ENCODE measurements around the gene SLC28A2. TPM values are rescaled to one million over a fixed set of nuclear protein-coding genes. Genes with fewer than 3 reads are reported as not detected.
"Not testable (repeated sequence)": the region's sequence is repeated elsewhere in the genome, so short reads cannot be mapped to it uniquely, and the experiment has no call there.

Gene SLC28A2, protein sequence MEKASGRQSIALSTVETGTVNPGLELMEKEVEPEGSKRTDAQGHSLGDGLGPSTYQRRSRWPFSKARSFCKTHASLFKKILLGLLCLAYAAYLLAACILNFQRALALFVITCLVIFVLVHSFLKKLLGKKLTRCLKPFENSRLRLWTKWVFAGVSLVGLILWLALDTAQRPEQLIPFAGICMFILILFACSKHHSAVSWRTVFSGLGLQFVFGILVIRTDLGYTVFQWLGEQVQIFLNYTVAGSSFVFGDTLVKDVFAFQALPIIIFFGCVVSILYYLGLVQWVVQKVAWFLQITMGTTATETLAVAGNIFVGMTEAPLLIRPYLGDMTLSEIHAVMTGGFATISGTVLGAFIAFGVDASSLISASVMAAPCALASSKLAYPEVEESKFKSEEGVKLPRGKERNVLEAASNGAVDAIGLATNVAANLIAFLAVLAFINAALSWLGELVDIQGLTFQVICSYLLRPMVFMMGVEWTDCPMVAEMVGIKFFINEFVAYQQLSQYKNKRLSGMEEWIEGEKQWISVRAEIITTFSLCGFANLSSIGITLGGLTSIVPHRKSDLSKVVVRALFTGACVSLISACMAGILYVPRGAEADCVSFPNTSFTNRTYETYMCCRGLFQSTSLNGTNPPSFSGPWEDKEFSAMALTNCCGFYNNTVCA
- not detected in 2 replicates for total RNA-seq (2014; rRNA removed; shearing (Covaris generic))

DNA sequence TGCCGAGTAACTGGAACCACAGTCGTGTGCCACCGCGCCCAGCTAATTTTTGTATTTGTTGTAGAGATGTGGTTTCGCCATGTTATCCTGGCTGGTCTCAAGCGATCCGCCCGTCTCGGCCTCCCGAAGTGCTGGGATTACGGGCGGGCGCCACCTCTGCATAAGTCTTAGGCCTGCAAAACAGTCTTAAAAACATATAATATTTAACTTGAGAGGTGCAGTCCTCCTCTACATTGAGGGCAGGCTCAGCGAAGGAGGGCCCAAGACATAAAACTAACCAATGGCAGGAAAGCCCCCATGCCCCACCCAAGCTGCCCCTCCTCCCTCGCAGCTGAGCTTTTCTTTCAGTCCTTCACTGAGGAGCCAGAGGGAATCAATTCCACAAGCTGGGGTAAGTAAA lies at the start of gene SLC28A2:
Gene SLC28A2, plus strand, starts transcription at position 347 of the 400 bp plus-strand sequence. CDS start 982 bp downstream, outside the sequence.
- DNase-seq (ENCODE audit: low spot score), result no peak

DNA sequence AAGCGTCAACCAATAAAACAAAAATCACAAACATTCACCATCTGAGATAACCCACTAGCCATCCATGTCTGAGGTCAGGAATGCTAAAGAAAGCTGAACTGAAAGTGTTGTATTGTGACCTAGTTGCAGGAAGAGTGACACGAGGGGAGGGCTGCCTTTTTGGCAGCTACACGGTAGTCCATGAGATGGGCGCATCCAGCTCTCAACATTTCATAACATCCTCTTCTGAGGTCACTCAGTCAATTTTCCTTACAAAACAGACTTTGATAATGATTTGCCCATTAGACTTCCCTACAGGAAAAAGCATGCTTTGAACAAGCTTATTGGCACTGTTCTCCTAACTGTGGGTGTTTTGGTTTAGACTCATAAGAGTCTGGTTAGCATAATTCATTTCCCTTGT lies 48.9 kb upstream of the SLC28A2 start:
- no peak for DNase-seq (ENCODE audit: low spot score)

DNA sequence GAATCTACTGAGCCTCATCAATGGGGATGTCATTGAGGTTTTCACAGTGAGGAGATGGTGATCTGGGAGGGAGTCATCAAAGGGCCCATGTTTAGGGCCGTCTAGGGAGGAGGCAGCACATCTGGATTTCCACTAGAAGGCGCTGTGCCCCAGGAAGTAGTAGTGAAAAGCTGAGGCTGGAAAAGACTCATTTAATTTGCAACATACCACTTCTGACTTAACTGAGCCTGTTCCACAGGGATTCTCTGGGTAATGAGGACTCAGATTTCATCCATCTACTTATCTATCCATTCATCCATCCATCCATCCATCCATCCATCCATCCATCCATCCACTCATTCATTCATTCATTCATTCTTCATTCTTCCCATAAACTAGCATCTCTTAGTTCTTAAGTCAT lies 46.8 kb upstream of the SLC28A2 start:
- peak; percentile 86 for DNase-seq (ENCODE audit: low spot score)

GRCh38 chr15:45212493-45212892 lies 39.5 kb upstream of the SLC28A2 start:
- DNase-seq (ENCODE audit: low spot score), result no peak

DNA sequence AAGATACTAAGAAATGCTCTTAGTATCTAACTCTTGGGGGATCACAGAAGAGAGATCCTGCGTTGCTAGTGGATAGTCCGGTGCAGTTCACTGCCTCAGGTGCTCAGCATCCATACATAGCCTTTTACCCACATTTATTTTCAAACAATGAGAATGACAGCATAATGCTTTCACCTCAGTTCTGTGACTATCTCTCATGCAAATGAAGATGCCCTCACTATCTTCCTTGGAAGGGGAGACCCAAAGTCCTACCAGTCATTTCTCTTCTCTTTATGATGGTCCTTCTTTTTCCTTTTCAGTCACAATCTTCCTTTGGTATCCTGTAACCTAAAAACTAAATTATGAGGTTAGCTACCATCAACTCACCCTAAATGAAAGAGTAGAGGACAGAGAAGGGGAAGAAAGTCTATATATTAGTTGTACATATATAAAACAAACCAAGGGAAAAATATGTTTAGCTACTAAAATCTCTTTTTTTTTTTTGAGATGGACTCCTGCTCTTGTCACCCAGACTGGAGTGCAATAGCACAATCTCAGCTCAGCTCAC lies 30.9 kb upstream of the SLC28A2 start:
- no peak for DNase-seq (ENCODE audit: low spot score)

DNA sequence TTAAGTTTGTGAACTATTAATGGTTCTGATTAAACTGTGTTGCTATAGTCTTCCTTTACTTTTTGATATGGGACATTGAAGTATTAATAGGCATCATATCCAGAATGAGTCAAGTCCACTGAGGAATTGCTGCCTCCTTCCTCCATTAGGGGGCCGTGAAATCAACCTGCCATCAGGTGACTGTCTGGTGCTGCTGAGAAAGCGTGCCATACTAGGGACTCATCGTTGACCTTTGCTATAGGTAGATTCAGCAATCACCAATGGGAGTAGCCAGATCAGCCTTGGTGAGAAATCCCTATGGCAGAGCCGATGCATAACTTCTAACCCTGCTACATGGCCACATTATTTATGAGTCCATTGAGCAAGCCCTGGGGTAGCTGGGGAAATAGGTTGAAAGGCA lies 30.1 kb upstream of the SLC28A2 start:
- no peak for DNase-seq (ENCODE audit: low spot score)

DNA sequence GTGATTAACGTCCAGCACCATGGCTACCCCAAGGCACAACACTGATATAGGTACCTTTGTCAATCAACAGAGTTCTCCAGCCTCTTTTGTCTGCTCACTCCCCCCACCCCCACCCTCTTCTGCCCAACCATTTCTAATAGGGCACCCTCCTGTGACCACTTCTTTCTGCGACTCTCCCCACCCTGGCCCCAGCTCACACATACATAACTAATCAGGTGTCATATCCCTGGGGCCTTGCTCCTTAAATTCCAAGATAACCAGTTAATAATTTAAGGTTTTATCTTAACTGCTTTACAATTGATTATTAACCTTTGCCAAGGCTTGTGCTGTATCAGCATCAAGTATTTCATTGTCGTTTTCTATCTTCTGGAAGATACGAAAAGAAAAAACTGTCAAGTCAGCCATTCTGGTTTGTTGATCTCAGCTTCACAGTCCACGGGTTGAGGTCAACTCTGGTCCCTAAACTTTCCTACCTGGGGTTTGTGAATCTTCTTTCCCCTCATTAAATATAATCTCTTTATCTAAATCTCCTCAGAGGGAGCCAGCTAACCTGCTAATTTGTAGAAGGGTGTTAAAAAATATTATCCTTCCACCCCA lies 27.3 kb upstream of the SLC28A2 start:
- no peak for DNase-seq (ENCODE audit: low spot score)

- DNase-seq (ENCODE audit: low spot score), result peak; percentile 27
These were observed 26.3 kb upstream of the SLC28A2 start for GRCh38 chr15:45225506-45226273.

- DNase-seq (ENCODE audit: low spot score), result no peak
These were observed 23.1 kb upstream of the SLC28A2 start for GRCh38 chr15:45228931-45229330.

DNA sequence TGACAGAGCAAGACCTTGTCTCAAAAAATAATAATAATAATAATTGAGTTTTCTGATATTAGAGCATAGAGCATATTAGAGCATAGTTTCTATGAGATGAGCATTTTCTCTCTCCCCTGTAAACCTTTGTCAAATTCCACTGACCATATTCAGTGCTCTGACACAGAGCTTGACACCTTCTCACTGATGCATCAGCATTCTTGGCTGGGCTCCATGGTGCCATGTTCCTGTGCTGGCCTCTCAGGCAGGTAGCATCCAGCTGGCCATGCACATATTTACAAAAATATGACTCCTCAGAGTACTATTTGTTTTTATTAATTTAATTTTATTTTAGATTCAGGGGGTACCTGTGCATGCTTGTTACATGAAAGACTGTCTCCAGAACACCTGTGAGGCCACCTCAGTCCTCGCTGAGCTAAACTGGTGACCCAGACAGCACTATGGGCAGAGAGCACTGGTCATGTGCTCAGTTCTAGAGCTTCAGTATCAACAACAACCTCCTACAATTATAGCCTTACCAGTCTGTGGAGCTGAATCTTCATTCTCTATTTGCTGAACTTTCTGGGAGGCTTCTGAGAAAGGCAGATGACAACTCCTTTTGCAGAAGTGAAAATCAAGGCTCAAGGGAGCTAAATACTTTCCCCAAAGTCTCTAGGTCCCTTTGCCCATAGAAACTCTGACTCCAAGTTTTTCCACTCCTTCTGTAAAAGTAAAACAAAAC lies 21.6 kb upstream of the SLC28A2 start:
- no peak for DNase-seq (ENCODE audit: low spot score)

DNA sequence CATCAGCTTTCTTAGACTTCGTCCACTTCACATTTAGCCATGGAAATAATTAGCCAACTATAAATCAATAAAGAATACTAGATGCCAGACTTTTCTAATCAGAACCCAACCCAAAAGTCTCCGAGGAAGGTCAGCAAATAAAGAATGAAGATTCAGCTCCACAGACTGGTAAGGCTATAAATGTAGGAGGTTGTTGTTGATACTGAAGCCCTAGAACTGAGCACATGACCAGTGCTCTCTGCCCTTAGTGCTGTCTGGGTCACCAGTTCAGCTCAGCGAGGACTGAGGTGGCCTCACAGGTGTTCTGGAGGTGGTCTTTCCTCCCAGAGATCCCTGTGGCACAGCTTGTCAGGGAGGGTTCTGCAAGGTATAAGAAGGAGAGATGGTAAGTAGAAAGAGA lies 20.9 kb upstream of the SLC28A2 start:
- no peak for DNase-seq (ENCODE audit: low spot score)

DNA sequence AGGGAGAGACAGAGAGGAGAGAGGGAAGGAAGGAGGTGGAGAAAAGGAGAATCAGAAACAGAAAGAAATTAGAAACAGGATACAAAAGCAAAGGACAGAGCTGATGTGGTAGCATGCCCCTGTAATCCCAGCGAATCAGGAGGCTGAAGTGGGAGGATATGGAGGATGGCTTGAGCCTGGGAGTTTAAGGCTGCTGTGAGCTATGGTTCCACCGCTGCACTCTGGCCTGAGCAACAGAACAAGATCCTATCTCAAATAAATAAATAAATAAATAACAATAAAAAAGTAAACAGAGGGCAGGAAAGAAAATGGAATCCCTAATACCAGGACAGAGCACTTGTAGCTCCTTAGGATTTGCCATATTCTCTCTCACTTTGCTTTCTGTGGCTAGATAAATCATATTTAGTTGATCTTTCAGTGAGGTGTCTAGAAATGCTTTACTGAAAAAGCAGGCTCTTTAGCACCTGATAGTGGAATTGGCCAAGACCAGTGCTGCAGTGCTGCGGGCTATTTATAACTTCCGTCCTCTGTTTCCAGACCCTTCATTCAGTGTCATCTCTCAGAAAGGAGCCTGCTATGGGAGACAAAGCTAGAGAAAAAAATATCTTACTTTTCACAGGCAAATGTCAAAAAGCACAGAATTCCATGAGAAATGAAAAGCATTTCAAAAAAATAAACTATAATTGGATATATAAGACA lies 20.0 kb upstream of the SLC28A2 start:
- no peak for DNase-seq (ENCODE audit: low spot score)

- DNase-seq (ENCODE audit: low spot score), result no peak
These were observed 17.3 kb upstream of the SLC28A2 start for GRCh38 chr15:45234562-45235235.

- not testable (repeated sequence) for DNase-seq (ENCODE audit: low spot score)
These were observed 15.2 kb upstream of the SLC28A2 start for GRCh38 chr15:45236806-45237205.

DNA sequence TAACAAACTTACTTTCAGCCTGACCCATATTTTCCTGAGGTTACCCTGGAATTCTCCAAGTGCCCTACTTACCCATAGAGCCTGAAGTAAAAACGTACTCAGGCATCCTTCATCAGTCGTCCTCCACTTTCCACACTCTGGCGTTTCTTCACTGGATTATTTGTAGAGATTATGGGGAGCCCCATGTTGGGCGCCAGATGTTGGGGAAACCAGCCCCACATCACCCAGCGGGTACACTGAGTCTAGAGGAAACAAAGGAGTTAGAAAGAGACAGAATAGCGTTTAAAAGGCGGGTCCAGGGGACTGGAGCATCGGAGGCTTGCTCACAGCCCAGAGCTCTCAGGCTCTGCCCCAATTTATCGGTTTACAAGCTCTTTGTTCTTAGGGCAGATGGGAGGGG lies 9.7 kb upstream of the SLC28A2 start:
- peak; percentile 19 for DNase-seq (ENCODE audit: low spot score)

DNA sequence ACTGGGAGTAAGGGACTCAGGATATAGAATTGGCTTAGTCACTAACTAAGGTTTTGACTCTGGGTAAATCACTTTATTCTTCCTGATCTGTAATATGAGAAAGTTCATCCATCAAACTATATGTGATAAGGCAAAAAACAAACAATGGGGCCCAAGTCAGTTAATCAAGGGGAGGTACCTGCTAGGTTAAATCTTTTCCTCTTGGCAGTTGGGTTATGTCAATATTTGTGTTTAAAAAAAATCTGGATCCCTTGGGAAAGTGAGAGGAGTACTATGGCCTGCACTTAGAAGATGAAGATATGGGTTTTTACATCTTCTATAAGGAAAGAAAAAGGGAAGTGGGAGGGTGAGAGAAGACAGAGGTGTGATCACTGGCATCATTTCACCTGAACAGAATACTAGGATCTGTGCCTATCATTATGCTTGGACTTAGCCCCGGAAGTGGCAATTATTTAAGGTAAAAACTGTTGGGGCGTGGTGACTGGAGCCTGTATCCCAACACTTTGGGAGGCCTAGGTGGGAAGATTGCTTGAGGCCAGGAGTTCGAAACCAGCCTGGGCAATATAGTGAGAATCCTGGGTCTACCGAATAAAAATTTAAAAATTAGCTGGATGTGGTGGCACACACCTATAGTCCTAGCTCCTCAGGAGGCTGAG lies 2.8 kb upstream of the SLC28A2 start:
- no peak for DNase-seq (ENCODE audit: low spot score)

DNA sequence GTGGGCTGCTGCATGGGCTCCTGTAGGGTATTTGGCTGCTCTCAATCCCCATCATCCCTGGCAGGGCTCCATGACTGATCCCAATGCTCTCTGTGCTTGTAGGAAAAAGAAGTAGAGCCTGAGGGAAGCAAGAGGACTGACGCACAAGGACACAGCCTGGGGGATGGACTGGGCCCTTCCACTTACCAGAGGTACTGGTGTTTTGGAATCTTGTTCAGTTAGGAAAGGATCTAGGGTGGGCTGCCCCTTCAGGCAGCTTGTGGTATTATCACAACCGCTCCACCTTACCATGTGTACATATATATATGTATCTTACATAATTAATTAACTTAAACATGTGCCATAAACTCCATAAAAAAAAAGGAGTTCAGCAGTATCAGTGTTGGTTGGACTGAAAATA lies 1.3 kb downstream of the SLC28A2 start:
- peak; percentile 19 for DNase-seq (ENCODE audit: low spot score)

GRCh38 chr15:45254405-45254804 lies 2.4 kb downstream of the SLC28A2 start:
- no peak for DNase-seq (ENCODE audit: low spot score)

- DNase-seq (ENCODE audit: low spot score), result not testable (repeated sequence)
These were observed 2.8 kb downstream of the SLC28A2 start for GRCh38 chr15:45254824-45255223.

Data from HT-29 (cell line).